H9 (cell line): ENCODE data around the gene SLC44A1. TPM values are rescaled to one million over a fixed set of nuclear protein-coding genes. Genes with fewer than 3 reads are reported as not detected.

Experiments
- DNase-seq: peaks from one replicate; pipeline ENCODE4 v3.0.0-alpha.2; 2017
- H2AFZ ChIP-seq: one replicate; pipeline ENCODE4 v1.6.1; 2013; ENCODE audit warnings: mild to moderate bottlenecking, low read length, control low read depth, moderate library complexity
- H2AK5ac ChIP-seq: 2 replicates; pipeline ENCODE4 v1.6.1; 2013; ENCODE audit warnings: low read length, control low read depth, mixed read lengths; ENCODE audit not compliant: insufficient read length
- H2BK120ac ChIP-seq: one replicate; pipeline ENCODE4 v1.6.1; 2013; ENCODE audit warnings: low read depth, mild to moderate bottlenecking, low read length, control low read depth, inconsistent platforms; ENCODE audit not compliant: poor library complexity, severe bottlenecking
- H2BK12ac ChIP-seq: 2 replicates; pipeline ENCODE4 v1.6.1; 2013; ENCODE audit warnings: low read length, control low read depth, mixed read lengths, low read depth; ENCODE audit not compliant: insufficient read length
- H2BK15ac ChIP-seq: 2 replicates; pipeline ENCODE4 v1.6.1; 2013; ENCODE audit warnings: low read depth, low read length, control low read depth
- H2BK20ac ChIP-seq: one replicate; pipeline ENCODE4 v1.6.1; 2013; ENCODE audit warnings: low read depth, mild to moderate bottlenecking, low read length, control low read depth, inconsistent platforms; ENCODE audit not compliant: poor library complexity, severe bottlenecking
- H2BK5ac ChIP-seq: 2 replicates; pipeline ENCODE4 v1.6.1; 2013; ENCODE audit warnings: low read length, control low read depth, mixed read lengths; ENCODE audit not compliant: insufficient read length
- H3K14ac ChIP-seq: 2 replicates; pipeline ENCODE4 v1.6.1; 2013; ENCODE audit warnings: low read length, control low read depth; ENCODE audit not compliant: insufficient read depth
- H3K18ac ChIP-seq: 2 replicates; pipeline ENCODE4 v1.6.1; 2013; ENCODE audit warnings: low read depth, mild to moderate bottlenecking, mixed read lengths, low read length, control low read depth; ENCODE audit not compliant: insufficient read length
- H3K23ac ChIP-seq: 2 replicates; pipeline ENCODE4 v1.6.1; 2013; ENCODE audit warnings: low read length, control low read depth, mixed read lengths, low read depth; ENCODE audit not compliant: insufficient read length
- H3K23me2 ChIP-seq: 2 replicates; pipeline ENCODE4 v1.6.1; 2013; ENCODE audit warnings: low read depth, mild to moderate bottlenecking, mixed read lengths, low read length, control low read depth; ENCODE audit not compliant: insufficient read length, poor library complexity, severe bottlenecking
- H3K27ac ChIP-seq: 2 replicates; pipeline ENCODE4 v1.5.1; 2013; ENCODE audit warnings: low read length, control low read depth, mixed read lengths, low read depth; ENCODE audit not compliant: insufficient read length
- H3K27me3 ChIP-seq: 2 replicates; pipeline ENCODE4 v1.6.1; 2013; ENCODE audit warnings: low read length, control low read depth, inconsistent platforms; ENCODE audit not compliant: insufficient read depth
- H3K4ac ChIP-seq: 2 replicates; pipeline ENCODE4 v1.6.1; 2013; ENCODE audit warnings: low read depth, mild to moderate bottlenecking, control low read depth, inconsistent platforms, low read length, moderate library complexity
- H3K4me1 ChIP-seq: 2 replicates; pipeline ENCODE4 v1.6.1; 2013; ENCODE audit warnings: low read length, control low read depth, inconsistent platforms; ENCODE audit not compliant: insufficient read depth
- H3K4me2 ChIP-seq: 2 replicates; pipeline ENCODE4 v1.6.1; 2013; ENCODE audit warnings: low read length, control low read depth, mixed read lengths; ENCODE audit not compliant: insufficient read length, insufficient read depth
- H3K56ac ChIP-seq: 2 replicates; pipeline ENCODE4 v1.6.1; 2013; ENCODE audit warnings: low read depth, mild to moderate bottlenecking, mixed read lengths, low read length, control low read depth; ENCODE audit not compliant: insufficient read length
- H3K79me1 ChIP-seq: 2 replicates; pipeline ENCODE4 v1.6.1; 2013; ENCODE audit warnings: low read depth, mild to moderate bottlenecking, moderate library complexity, low read length, control low read depth, inconsistent platforms; ENCODE audit not compliant: insufficient read depth, poor library complexity, severe bottlenecking
- H3K79me2 ChIP-seq: 2 replicates; pipeline ENCODE4 v1.6.1; 2013; ENCODE audit warnings: low read length, control low read depth, inconsistent platforms; ENCODE audit not compliant: insufficient read depth
- H3K9ac ChIP-seq: 2 replicates; pipeline ENCODE4 v1.6.1; 2013; ENCODE audit warnings: low read length, control low read depth, mixed read lengths; ENCODE audit not compliant: insufficient read length; ENCODE audit errors: extremely low read depth
- H3K9me3 ChIP-seq: one replicate; pipeline ENCODE4 v1.6.1; 2013; ENCODE audit warnings: low read depth, low read length, inconsistent platforms; ENCODE audit not compliant: control insufficient read depth
- H3T11ph ChIP-seq: one replicate; pipeline ENCODE4 v1.6.1; 2013; ENCODE audit warnings: mild to moderate bottlenecking, low read length, control low read depth, inconsistent platforms
- H4K20me1 ChIP-seq: one replicate; pipeline ENCODE4 v1.6.1; 2013; ENCODE audit not compliant: control insufficient read depth, insufficient read length, insufficient read depth
- H4K5ac ChIP-seq: 2 replicates; pipeline ENCODE4 v1.6.1; 2013; ENCODE audit warnings: low read depth, mild to moderate bottlenecking, mixed read lengths, low read length, control low read depth; ENCODE audit not compliant: insufficient read length
- H4K8ac ChIP-seq: replicated peaks from 2 replicates; pipeline ENCODE4 v1.6.1; 2013; ENCODE audit warnings: low read length, control low read depth, mixed read lengths, low read depth; ENCODE audit not compliant: insufficient read length
- H4K91ac ChIP-seq: 2 replicates; pipeline ENCODE4 v1.6.1; 2013; ENCODE audit warnings: low read depth, mild to moderate bottlenecking, moderate library complexity, mixed read lengths, low read length, control low read depth; ENCODE audit not compliant: insufficient read length
- H3K27ac Mint-ChIP-seq, 3 experiments: 2 replicates in 2 of 3; 3 replicates in 1 of 3; pipeline ENCODE4 v1.8.0; 2020 to 2021; ENCODE audit warnings: mixed read lengths in 3 of 3, mild to moderate bottlenecking in 1 of 3, moderate library complexity in 1 of 3
- H3K27me3 Mint-ChIP-seq: 2 replicates; pipeline ENCODE4 v1.8.0; 2021; ENCODE audit warnings: low read depth, mild to moderate bottlenecking, moderate library complexity, mixed read lengths
- H3K36me3 Mint-ChIP-seq, 3 experiments: 2 replicates in 2 of 3; 3 replicates in 1 of 3; pipeline ENCODE4 v1.8.0; 2020 to 2021; ENCODE audit warnings: low read depth in 3 of 3, mixed read lengths in 3 of 3; ENCODE audit not compliant: insufficient read depth in 1 of 3
- H3K4me1 Mint-ChIP-seq, 2 experiments: 2 replicates each; pipeline ENCODE4 v1.8.0; 2020; ENCODE audit warnings: mixed read lengths in 2 of 2
- H3K4me3 Mint-ChIP-seq, 2 experiments: 2 replicates in 1 of 2; 3 replicates in 1 of 2; pipeline ENCODE4 v1.8.0; 2020 to 2021; ENCODE audit warnings: mild to moderate bottlenecking in 2 of 2, mixed read lengths in 2 of 2, moderate library complexity in 1 of 2
- H3K9me3 Mint-ChIP-seq, 2 experiments: 2 replicates in 1 of 2; 3 replicates in 1 of 2; pipeline ENCODE4 v1.8.0; 2020; ENCODE audit warnings: mild to moderate bottlenecking in 2 of 2, mixed read lengths in 2 of 2, moderate library complexity in 1 of 2
- WGBS: extraction: QIAGEN DNeasy Blood & Tissue Kit; methylation state at CpG from one replicate; pipeline ENCODE4 v1.1.7; 2013; ENCODE audit warnings: missing lambda C conversion rate, low lambda C conversion rate, mixed read lengths; ENCODE audit not compliant: insufficient read length; ENCODE audit errors: extremely low coverage; 5-methylcytosine and 5-hydroxymethylcytosine counted together
- total RNA-seq: library from RNA; stranded (reverse); gene quantifications from 2 replicates; pipeline ENCODE4 v1.2.1, GENCODE V29; 2021
- TF ChIP-seq, protein P1 (sequence below): fragments of 200-600 bp; sonication (generic); conservative IDR thresholded peaks from 3 replicates; pipeline ENCODE4 v1.8.0; 2021; ENCODE audit warnings: antibody characterized with exemption, mild to moderate bottlenecking

The SLC44A1 gene
- total RNA-seq, 1 experiment from 2014 or later, result 60.7 TPM

DNA sequence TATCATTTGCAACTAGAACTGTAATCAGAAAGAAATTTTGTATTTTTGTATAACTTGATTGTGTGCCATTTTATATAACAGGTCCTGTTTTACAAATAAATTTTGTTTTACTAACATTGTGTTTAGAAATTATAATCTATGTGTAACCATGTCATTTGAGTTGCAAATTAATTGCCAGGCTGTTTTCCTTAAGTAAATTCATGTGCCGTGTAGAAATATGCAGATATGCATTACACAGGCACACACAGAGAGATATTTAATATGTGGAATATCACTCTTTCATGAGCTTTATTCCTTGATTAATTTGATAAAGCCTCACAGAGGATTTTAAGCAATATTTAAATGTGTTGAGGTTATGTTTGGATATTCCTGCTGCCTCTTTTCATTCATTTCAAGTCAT lies 146.8 kb downstream of the SLC44A1 start:
- Histone ChIP-seq H4K5ac (no peak overlapping the region), H3K79me1 (no peaks in the 10 kb centered on the region), H2AK5ac (no peak overlapping the region), H3K4me1 (peaks cover 4% of the 10 kb centered on the region; the same call in 1 of the 2 replicates), H3K23ac (no peak overlapping the region), H4K8ac (no peak overlapping the region), H3K27ac (no peak overlapping the region), H3K4ac (no peak overlapping the region), H3K14ac (no peak overlapping the region), H2BK12ac (no peak overlapping the region), H2BK20ac (no peak overlapping the region), H4K20me1 (no peaks in the 10 kb centered on the region), H3K4me2 (no peak overlapping the region), H3T11ph (no peak overlapping the region), H3K27me3 (no peaks in the 10 kb centered on the region), H3K23me2 (no peaks in the 10 kb centered on the region), H2AFZ (no peak overlapping the region), H4K91ac (no peak overlapping the region), H3K56ac (no peak overlapping the region), H2BK120ac (no peak overlapping the region), H3K18ac (no peak overlapping the region), H3K9me3 (no peaks in the 10 kb centered on the region), H2BK15ac (no peak overlapping the region), H2BK5ac (no peak overlapping the region), H3K9ac (no peak overlapping the region), H3K79me2 (no peaks in the 10 kb centered on the region)
- Mint-ChIP-seq H3K27ac (peak overlapping the region in 1 of 3 experiments; percentile 22; a peak in 1 of 7 replicates), H3K4me3 (no peak overlapping the region), H3K4me1 (peaks cover 61 to 81% of the 10 kb centered on the region in 2 experiments), H3K36me3 (peaks cover 0 to 4% (median 0%) of the 10 kb centered on the region in 3 experiments; a peak in 3 of 7 replicates), H3K27me3 (no peaks in the 10 kb centered on the region), H3K9me3 (no peaks in the 10 kb centered on the region)
- TF ChIP-seq, protein P1, sequence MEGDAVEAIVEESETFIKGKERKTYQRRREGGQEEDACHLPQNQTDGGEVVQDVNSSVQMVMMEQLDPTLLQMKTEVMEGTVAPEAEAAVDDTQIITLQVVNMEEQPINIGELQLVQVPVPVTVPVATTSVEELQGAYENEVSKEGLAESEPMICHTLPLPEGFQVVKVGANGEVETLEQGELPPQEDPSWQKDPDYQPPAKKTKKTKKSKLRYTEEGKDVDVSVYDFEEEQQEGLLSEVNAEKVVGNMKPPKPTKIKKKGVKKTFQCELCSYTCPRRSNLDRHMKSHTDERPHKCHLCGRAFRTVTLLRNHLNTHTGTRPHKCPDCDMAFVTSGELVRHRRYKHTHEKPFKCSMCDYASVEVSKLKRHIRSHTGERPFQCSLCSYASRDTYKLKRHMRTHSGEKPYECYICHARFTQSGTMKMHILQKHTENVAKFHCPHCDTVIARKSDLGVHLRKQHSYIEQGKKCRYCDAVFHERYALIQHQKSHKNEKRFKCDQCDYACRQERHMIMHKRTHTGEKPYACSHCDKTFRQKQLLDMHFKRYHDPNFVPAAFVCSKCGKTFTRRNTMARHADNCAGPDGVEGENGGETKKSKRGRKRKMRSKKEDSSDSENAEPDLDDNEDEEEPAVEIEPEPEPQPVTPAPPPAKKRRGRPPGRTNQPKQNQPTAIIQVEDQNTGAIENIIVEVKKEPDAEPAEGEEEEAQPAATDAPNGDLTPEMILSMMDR, result no peak
- WGBS, result no CpG with 5 or more reads among the region's 1 CpG
- DNase-seq, result no peak
